NB4 (cell line): Measurements from ENCODE around the gene PRUNE2.

ENCODE experiments used
- MAX ChIP-seq: IDR thresholded peaks from 2 replicates; pipeline ENCODE4 v1.6.1; 2011; ENCODE audit warnings: low read depth, low read length
- MYC ChIP-seq: IDR thresholded peaks from 2 replicates; pipeline ENCODE4 v1.6.1; 2011; ENCODE audit warnings: low read depth, low read length
- POLR2A ChIP-seq: IDR thresholded peaks from 2 replicates; pipeline ENCODE4 v1.6.1; 2011; ENCODE audit warnings: mild to moderate bottlenecking; ENCODE audit not compliant: insufficient read length; ENCODE audit errors: extremely low read depth
- TF ChIP-seq, protein P1 (sequence below): IDR thresholded peaks from one replicate; pipeline ENCODE4 v1.5.1; 2012; ENCODE audit warnings: low read depth, low read length

DNA sequence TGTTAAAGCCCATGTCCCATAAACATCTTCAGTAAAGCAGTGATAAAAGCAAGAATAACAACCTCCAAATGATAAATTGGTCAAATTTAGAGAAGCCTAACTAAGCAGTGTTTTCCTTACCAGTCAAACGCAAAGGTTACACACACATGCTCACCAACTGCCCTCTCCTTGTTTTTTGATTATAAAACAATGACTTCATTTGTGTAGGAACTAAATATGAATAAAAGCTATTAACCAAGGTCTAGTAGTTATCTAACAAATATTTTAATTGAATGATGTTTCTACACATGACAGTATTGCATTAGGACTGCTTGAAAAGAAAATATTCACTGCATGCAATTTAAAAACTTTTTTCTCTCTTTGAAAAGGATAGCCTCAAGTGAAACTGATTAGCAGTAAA is 105.0 kb downstream of the PRUNE2 start:
- TF ChIP-seq, protein P1, sequence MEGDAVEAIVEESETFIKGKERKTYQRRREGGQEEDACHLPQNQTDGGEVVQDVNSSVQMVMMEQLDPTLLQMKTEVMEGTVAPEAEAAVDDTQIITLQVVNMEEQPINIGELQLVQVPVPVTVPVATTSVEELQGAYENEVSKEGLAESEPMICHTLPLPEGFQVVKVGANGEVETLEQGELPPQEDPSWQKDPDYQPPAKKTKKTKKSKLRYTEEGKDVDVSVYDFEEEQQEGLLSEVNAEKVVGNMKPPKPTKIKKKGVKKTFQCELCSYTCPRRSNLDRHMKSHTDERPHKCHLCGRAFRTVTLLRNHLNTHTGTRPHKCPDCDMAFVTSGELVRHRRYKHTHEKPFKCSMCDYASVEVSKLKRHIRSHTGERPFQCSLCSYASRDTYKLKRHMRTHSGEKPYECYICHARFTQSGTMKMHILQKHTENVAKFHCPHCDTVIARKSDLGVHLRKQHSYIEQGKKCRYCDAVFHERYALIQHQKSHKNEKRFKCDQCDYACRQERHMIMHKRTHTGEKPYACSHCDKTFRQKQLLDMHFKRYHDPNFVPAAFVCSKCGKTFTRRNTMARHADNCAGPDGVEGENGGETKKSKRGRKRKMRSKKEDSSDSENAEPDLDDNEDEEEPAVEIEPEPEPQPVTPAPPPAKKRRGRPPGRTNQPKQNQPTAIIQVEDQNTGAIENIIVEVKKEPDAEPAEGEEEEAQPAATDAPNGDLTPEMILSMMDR: no peak
- TF ChIP-seq POLR2A (no peak), MYC (no peak), MAX (no peak)
